HG02763 (cell line): ENCODE results near the gene SLIT3.

Experiments
- ATAC-seq: cut with Tn5 transposase; IDR thresholded peaks from one replicate; pipeline ENCODE4 v1.9.1; 2021; ENCODE audit warnings: mild to moderate bottlenecking, moderate library complexity; ENCODE audit not compliant: unreplicated experiment

SLIT3 gene

GRCh38 chr5:168908207-168908606, 392.7 kb downstream of the SLIT3 start:
- ATAC-seq: no peak

- ATAC-seq: no peak
Observed at GRCh38 chr5:168903061-168903460, 397.9 kb downstream of the SLIT3 start.

- ATAC-seq: no peak
Observed at GRCh38 chr5:168899673-168900072, 401.3 kb downstream of the SLIT3 start.

GRCh38 chr5:168899264-168899663, 401.7 kb downstream of the SLIT3 start:
- no peak for ATAC-seq

- ATAC-seq: no peak
Observed at GRCh38 chr5:168898247-168898911, 402.6 kb downstream of the SLIT3 start.

GRCh38 chr5:168897387-168898122, 403.4 kb downstream of the SLIT3 start:
- no peak for ATAC-seq

GRCh38 chr5:168895295-168896071, 405.5 kb downstream of the SLIT3 start:
- no peak for ATAC-seq

GRCh38 chr5:168893283-168893682, 407.7 kb downstream of the SLIT3 start:
- ATAC-seq: no peak

- no peak for ATAC-seq
Observed at GRCh38 chr5:168892618-168893186, 408.2 kb downstream of the SLIT3 start.

- no peak for ATAC-seq
Observed at GRCh38 chr5:168890816-168891812, 409.8 kb downstream of the SLIT3 start.

GRCh38 chr5:168889039-168889438, 411.9 kb downstream of the SLIT3 start:
- no peak for ATAC-seq

GRCh38 chr5:168887931-168888330, 413.0 kb downstream of the SLIT3 start:
- ATAC-seq: no peak

GRCh38 chr5:168886157-168886556, 414.8 kb downstream of the SLIT3 start:
- no peak for ATAC-seq

- ATAC-seq: no peak
Observed at GRCh38 chr5:168885324-168886120, 415.4 kb downstream of the SLIT3 start.

- ATAC-seq: no peak
Observed at GRCh38 chr5:168883991-168884390, 416.9 kb downstream of the SLIT3 start.

GRCh38 chr5:168883281-168883741, 417.6 kb downstream of the SLIT3 start:
- no peak for ATAC-seq

- no peak for ATAC-seq
Observed at GRCh38 chr5:168882283-168882682, 418.7 kb downstream of the SLIT3 start.

- ATAC-seq: no peak
Observed at GRCh38 chr5:168881427-168882149, 419.4 kb downstream of the SLIT3 start.

GRCh38 chr5:168879929-168880328, 421.0 kb downstream of the SLIT3 start:
- ATAC-seq: peak; percentile 91
